Caco-2 (cell line): ENCODE data around the gene RBM7. TPM values are rescaled to one million over a fixed set of nuclear protein-coding genes. Genes with fewer than 3 reads are reported as not detected.

Experiments
- BruUV-seq: library from RNA; stranded (reverse); fragments of 400-500 nt; replicated peaks from 2 replicates; lab custom pipeline; 2021; lab: Mats Ljungman, UMichigan
- CTCF ChIA-PET: fragments of 300-600 bp; sonication (Branson Sonifier 250); formaldehyde crosslinking; loops from one replicate; lab custom pipeline; 2022; ENCODE audit warnings: antibody characterized with exemption; lab: Charles Lee
- POLR2A ChIA-PET: fragments of 300-600 bp; sonication (Branson Sonifier 250); formaldehyde crosslinking; loops from one replicate; lab custom pipeline; 2022; ENCODE audit warnings: antibody characterized with exemption; lab: Charles Lee
- DNase-seq, 2 experiments: peaks; one replicate each; pipeline versions ENCODE4 v3.0.0 to v3.0.0-alpha.2; 2020 to 2022
- H3K27me3 ChIP-seq: replicated peaks from 2 replicates; pipeline ENCODE4 v1.6.0; 2011; ENCODE audit warnings: low read length; ENCODE audit not compliant: control insufficient read depth, insufficient read depth
- H3K36me3 ChIP-seq: 2 replicates; pipeline ENCODE4 v1.5.1; 2011; ENCODE audit warnings: low read length; ENCODE audit not compliant: control insufficient read depth, insufficient read depth
- H3K4me1 ChIP-seq: fragments of 250-450 bp; sonication (Bioruptor Pico); 2 replicates; pipeline ENCODE4 v1.5.1; 2020; ENCODE audit warnings: mild to moderate bottlenecking
- H3K4me3 ChIP-seq: 2 replicates; pipeline ENCODE4 v1.5.1; 2011; ENCODE audit warnings: low read depth, mild to moderate bottlenecking, control low read depth, low read length
- H3K9me3 ChIP-seq: fragments of 250-450 bp; sonication (Bioruptor Pico); 2 replicates; pipeline ENCODE4 v1.5.1; 2020; ENCODE audit warnings: mild to moderate bottlenecking, moderate library complexity
- H3K27ac Mint-ChIP-seq: one replicate; pipeline ENCODE4 v1.8.0; 2022; ENCODE audit warnings: mixed read lengths; ENCODE audit not compliant: unreplicated experiment
- H3K27me3 Mint-ChIP-seq: one replicate; pipeline ENCODE4 v1.8.0; 2022; ENCODE audit warnings: mixed read lengths; ENCODE audit not compliant: insufficient read depth, unreplicated experiment
- H3K36me3 Mint-ChIP-seq: one replicate; pipeline ENCODE4 v1.8.0; 2022; ENCODE audit warnings: mild to moderate bottlenecking, mixed read lengths; ENCODE audit not compliant: insufficient read depth, unreplicated experiment
- H3K4me1 Mint-ChIP-seq: one replicate; pipeline ENCODE4 v1.8.0; 2022; ENCODE audit warnings: low read depth, mixed read lengths; ENCODE audit not compliant: unreplicated experiment
- H3K4me3 Mint-ChIP-seq: one replicate; pipeline ENCODE4 v1.8.0; 2022; ENCODE audit warnings: mild to moderate bottlenecking, moderate library complexity, mixed read lengths; ENCODE audit not compliant: unreplicated experiment
- H3K9me3 Mint-ChIP-seq: one replicate; pipeline ENCODE4 v1.8.0; 2022; ENCODE audit warnings: mixed read lengths; ENCODE audit not compliant: unreplicated experiment
- CTCF ChIP-seq, 2 experiments: fragments of 200-600 bp in 1 of 2; IDR thresholded peaks; 1 replicate in 1 of 2; 2 replicates in 1 of 2; pipeline versions ENCODE4 v1.5.1 to v1.8.0; 2011 to 2022; ENCODE audit warnings: antibody characterized with exemption in 1 of 2, control low read depth in 1 of 2, inconsistent platforms in 1 of 2, low read depth in 1 of 2, low read length in 1 of 2, mild to moderate bottlenecking in 1 of 2, moderate library complexity in 1 of 2; ENCODE audit not compliant: insufficient read depth in 1 of 2, severe bottlenecking in 1 of 2, unreplicated experiment in 1 of 2
- intact Hi-C: fragments of 100-400 bp; cut with micrococcal nuclease; formaldehyde crosslinking; loops from one replicate; pipeline ENCODE4 v1.10.0; 2022; ENCODE audit not compliant: unreplicated experiment
- total RNA-seq: library from RNA; stranded (reverse); gene quantifications from 2 replicates; pipeline ENCODE4 v1.2.3, GENCODE V29; 2022

The RBM7 gene
- total RNA-seq, 1 experiment from 2014 or later = 57.6 TPM

GRCh38 chr11:114395736-114396135 is 4.7 kb upstream of the RBM7 start:
- Mint-ChIP-seq H3K27me3 (no peaks in the 10 kb centered on the region), H3K9me3 (no peaks in the 10 kb centered on the region), H3K4me3 (no peak overlapping the region), H3K27ac (no peak overlapping the region), H3K4me1 (peaks cover 32% of the 10 kb centered on the region), H3K36me3 (peaks cover 11% of the 10 kb centered on the region)
- Histone ChIP-seq H3K36me3 (0 out of 2 replicates have a peak, but pooled peaks cover 2% of the 10 kb centered on the region), H3K4me3 (no peak overlapping the region), H3K27me3 (no peaks in the 10 kb centered on the region), H3K9me3 (no peaks in the 10 kb centered on the region), H3K4me1 (peaks cover 11% of the 10 kb centered on the region; the same call in 1 of the 2 replicates)
- ChIA-PET CTCF (interaction anchor here (0.9 to 1.4 kb wide), 2 partner anchors 47 to 55 kb away, joined by 4 to 5 read pairs; no protein-coding TSS in a partner anchor), POLR2A (interaction anchor here (0.6 kb wide), 1 partner anchor 9 kb away, joined by 7 read pairs; no protein-coding TSS in a partner anchor)
- peak in 1 of 2 experiments; percentile 32 for DNase-seq
- TF ChIP-seq CTCF (IDR thresholded peaks at IDR 0.05; ENCODE audit: insufficient read depth in 1 of 2, low read depth in 1 of 2, low read length in 1 of 2, severe bottlenecking in 1 of 2, unreplicated experiment in 1 of 2) = peak; percentile 33 to 62
- intact Hi-C loops = loop anchor here (1.0 kb wide), 1 partner anchor 115 kb away; no protein-coding TSS in a partner anchor
- no TSS peak for BruUV-seq

GRCh38 chr11:114396916-114397315 is 3.5 kb upstream of the RBM7 start:
- no TSS peak for BruUV-seq
- no peak overlapping the region for H3K27ac Mint-ChIP-seq
- CTCF ChIA-PET = no interaction called here

GRCh38 chr11:114397349-114397982 is 3.0 kb upstream of the RBM7 start:
- no peak overlapping the region for H3K27ac Mint-ChIP-seq
- CTCF ChIA-PET = no interaction called here
- intact Hi-C loops = no loop called here
- peaks cover 19% of the 10 kb centered on the region for H3K4me1 ChIP-seq
- peaks cover 18% of the 10 kb centered on the region for H3K36me3 Mint-ChIP-seq
- H3K27me3 Mint-ChIP-seq = no peaks in the 10 kb centered on the region
- H3K36me3 ChIP-seq = 0 out of 2 replicates have a peak, but pooled peaks cover 2% of the 10 kb centered on the region
- no peak for DNase-seq
- no peaks in the 10 kb centered on the region for H3K9me3 Mint-ChIP-seq
- H3K4me3 ChIP-seq = no peak overlapping the region
- POLR2A ChIA-PET = no interaction called here
- H3K4me3 Mint-ChIP-seq = no peak overlapping the region
- no peak for TF ChIP-seq CTCF (IDR thresholded peaks at IDR 0.05; ENCODE audit: insufficient read depth in 1 of 2, low read depth in 1 of 2, low read length in 1 of 2, severe bottlenecking in 1 of 2, unreplicated experiment in 1 of 2)
- H3K9me3 ChIP-seq = no peaks in the 10 kb centered on the region
- peaks cover 37% of the 10 kb centered on the region for H3K4me1 Mint-ChIP-seq
- no peaks in the 10 kb centered on the region for H3K27me3 ChIP-seq
- BruUV-seq = no TSS peak

More at GRCh38 chr11:114396916-114397315, 3.5 kb upstream of the RBM7 start:
- 0 out of 2 replicates have a peak, but pooled peaks cover 2% of the 10 kb centered on the region for H3K36me3 ChIP-seq
- no peak for DNase-seq
- intact Hi-C loops = no loop called here
- Mint-ChIP-seq H3K4me3 (no peak overlapping the region), H3K36me3 (peaks cover 14% of the 10 kb centered on the region), H3K27me3 (no peaks in the 10 kb centered on the region), H3K9me3 (no peaks in the 10 kb centered on the region), H3K4me1 (peaks cover 34% of the 10 kb centered on the region)
- H3K9me3 ChIP-seq = no peaks in the 10 kb centered on the region
- no peak overlapping the region for H3K4me3 ChIP-seq
- TF ChIP-seq CTCF (IDR thresholded peaks at IDR 0.05; ENCODE audit: insufficient read depth in 1 of 2, low read depth in 1 of 2, low read length in 1 of 2, severe bottlenecking in 1 of 2, unreplicated experiment in 1 of 2) = no peak
- H3K27me3 ChIP-seq = no peaks in the 10 kb centered on the region
- POLR2A ChIA-PET = no interaction called here
- H3K4me1 ChIP-seq = peaks cover 18% of the 10 kb centered on the region
